Measurements from ENCODE around the gene OSMR. TPM values are rescaled to one million over a fixed set of nuclear protein-coding genes. Genes with fewer than 3 reads are reported as not detected.

OSMR gene
- total RNA-seq, 4 donors from 2014 or later, result 6.3 to 16.5 (median 11.7) TPM

DNA sequence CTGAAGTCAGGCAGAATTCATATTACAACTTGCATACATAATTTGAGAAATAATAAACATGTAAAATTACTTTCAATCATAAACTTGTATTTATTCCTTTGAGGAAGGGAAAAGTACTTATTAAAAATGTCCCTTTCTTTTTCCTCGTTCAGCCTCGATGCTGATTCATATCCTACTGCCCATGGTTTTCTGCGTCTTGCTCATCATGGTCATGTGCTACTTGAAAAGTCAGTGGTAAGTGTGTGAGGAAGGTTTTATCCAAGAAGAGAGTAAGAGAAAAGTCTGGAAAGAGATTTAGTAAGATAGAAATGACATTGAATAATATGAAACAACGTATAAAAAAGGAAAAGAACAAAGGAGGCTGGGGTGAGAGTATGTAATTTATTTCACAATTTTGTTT is 85.9 kb downstream of the OSMR start:
- H3K36me3 ChIP-seq, result peaks cover 0 to under 1% (median 0%) of the 10 kb centered on the region in 4 donors
- WGBS, 2 donors (ENCODE audit: low coverage in 1 of 2), result 70 to 77% methylated on average over 4 of the region's 4 CpGs
- no peak overlapping the region for H3K4me3 ChIP-seq
- TF ChIP-seq POLR2A (IDR thresholded peaks at IDR 0.05) (no peak), POLR2AphosphoS5 (IDR thresholded peaks at IDR 0.05) (no peak), EP300 (IDR thresholded peaks at IDR 0.05; ENCODE audit: low read depth) (no peak)
- TF ChIP-seq, protein P1, sequence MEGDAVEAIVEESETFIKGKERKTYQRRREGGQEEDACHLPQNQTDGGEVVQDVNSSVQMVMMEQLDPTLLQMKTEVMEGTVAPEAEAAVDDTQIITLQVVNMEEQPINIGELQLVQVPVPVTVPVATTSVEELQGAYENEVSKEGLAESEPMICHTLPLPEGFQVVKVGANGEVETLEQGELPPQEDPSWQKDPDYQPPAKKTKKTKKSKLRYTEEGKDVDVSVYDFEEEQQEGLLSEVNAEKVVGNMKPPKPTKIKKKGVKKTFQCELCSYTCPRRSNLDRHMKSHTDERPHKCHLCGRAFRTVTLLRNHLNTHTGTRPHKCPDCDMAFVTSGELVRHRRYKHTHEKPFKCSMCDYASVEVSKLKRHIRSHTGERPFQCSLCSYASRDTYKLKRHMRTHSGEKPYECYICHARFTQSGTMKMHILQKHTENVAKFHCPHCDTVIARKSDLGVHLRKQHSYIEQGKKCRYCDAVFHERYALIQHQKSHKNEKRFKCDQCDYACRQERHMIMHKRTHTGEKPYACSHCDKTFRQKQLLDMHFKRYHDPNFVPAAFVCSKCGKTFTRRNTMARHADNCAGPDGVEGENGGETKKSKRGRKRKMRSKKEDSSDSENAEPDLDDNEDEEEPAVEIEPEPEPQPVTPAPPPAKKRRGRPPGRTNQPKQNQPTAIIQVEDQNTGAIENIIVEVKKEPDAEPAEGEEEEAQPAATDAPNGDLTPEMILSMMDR (IDR thresholded peaks at IDR 0.05), result no peak
- no peak for DNase-seq
- in situ Hi-C loops (cut with MboI; ENCODE audit: low pct_ligation_motif_present in 1 of 4, low pct_unique_long_range_greater_than_20kb in 1 of 4, low sequenced_read_pairs in 3 of 4), result no loop called here
- H3K9me3 ChIP-seq, result no peaks in the 10 kb centered on the region
- intact Hi-C loops (cut with DNase I; ENCODE audit: low total_unique reads), result no loop called here
- H3K27ac ChIP-seq, result no peak overlapping the region
- no peaks in the 10 kb centered on the region for H3K27me3 ChIP-seq
- no peaks in the 10 kb centered on the region for H3K4me1 ChIP-seq

DNA sequence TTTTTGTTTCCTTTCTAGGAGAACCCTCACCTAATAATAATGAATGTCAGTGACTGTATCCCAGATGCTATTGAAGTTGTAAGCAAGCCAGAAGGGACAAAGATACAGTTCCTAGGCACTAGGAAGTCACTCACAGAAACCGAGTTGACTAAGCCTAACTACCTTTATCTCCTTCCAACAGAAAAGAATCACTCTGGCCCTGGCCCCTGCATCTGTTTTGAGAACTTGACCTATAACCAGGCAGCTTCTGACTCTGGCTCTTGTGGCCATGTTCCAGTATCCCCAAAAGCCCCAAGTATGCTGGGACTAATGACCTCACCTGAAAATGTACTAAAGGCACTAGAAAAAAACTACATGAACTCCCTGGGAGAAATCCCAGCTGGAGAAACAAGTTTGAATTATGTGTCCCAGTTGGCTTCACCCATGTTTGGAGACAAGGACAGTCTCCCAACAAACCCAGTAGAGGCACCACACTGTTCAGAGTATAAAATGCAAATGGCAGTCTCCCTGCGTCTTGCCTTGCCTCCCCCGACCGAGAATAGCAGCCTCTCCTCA is 87.1 kb downstream of the OSMR start:
- Histone ChIP-seq H3K4me1 (no peaks in the 10 kb centered on the region), H3K27ac (no peak overlapping the region), H3K27me3 (no peaks in the 10 kb centered on the region), H3K36me3 (peaks cover 0 to 10% (median 3%) of the 10 kb centered on the region in 4 donors), H3K4me3 (no peak overlapping the region), H3K9me3 (no peaks in the 10 kb centered on the region)
- intact Hi-C loops (cut with DNase I; ENCODE audit: low total_unique reads), result no loop called here
- 60 to 83% methylated on average over 2 to 4 of the region's 4 CpGs for WGBS, 2 donors (ENCODE audit: low coverage in 1 of 2)
- in situ Hi-C loops (cut with MboI; ENCODE audit: low pct_ligation_motif_present in 1 of 4, low pct_unique_long_range_greater_than_20kb in 1 of 4, low sequenced_read_pairs in 3 of 4), result no loop called here
- TF ChIP-seq POLR2A (IDR thresholded peaks at IDR 0.05) (no peak), EP300 (IDR thresholded peaks at IDR 0.05; ENCODE audit: low read depth) (no peak), POLR2AphosphoS5 (IDR thresholded peaks at IDR 0.05) (no peak)
- TF ChIP-seq, protein P1 (IDR thresholded peaks at IDR 0.05), result no peak
- DNase-seq, result no peak

DNA sequence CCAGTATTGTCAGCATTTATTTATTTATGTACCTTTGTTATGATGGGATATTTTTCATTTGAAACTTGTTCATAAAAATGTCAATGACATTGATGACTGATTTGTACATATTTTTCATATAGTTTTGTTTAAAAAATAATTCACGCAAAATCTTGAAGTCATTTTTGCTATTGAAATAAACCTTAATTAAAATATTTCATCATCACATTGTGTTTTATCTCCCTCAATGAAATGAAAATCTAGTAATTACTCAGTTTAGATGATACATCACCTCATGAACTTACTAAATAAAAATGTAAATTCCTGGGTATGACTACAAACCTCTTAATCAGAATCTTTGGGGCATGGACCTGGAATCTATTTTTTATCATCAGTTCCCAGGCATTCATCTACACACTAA is 89.6 kb downstream of the OSMR start:
- H3K4me1 ChIP-seq, result no peaks in the 10 kb centered on the region
- intact Hi-C loops (cut with DNase I; ENCODE audit: low total_unique reads) (no loop called here), in situ Hi-C loops (cut with MboI; ENCODE audit: low pct_ligation_motif_present in 1 of 4, low pct_unique_long_range_greater_than_20kb in 1 of 4, low sequenced_read_pairs in 3 of 4) (no loop called here)
- H3K9me3 ChIP-seq, result no peaks in the 10 kb centered on the region
- 0 to 63% methylated on average over 1 of the region's 1 CpG for WGBS, 2 donors (ENCODE audit: low coverage in 1 of 2)
- H3K4me3 ChIP-seq, result no peak overlapping the region
- H3K27ac ChIP-seq, result no peak overlapping the region
- DNase-seq, result no peak
- H3K36me3 ChIP-seq, result peaks cover 0 to 23% (median 5%) of the 10 kb centered on the region in 4 donors
- H3K27me3 ChIP-seq, result no peaks in the 10 kb centered on the region
- TF ChIP-seq, protein P1 (IDR thresholded peaks at IDR 0.05), result no peak
- TF ChIP-seq EP300 (IDR thresholded peaks at IDR 0.05; ENCODE audit: low read depth) (no peak), POLR2AphosphoS5 (IDR thresholded peaks at IDR 0.05) (no peak), POLR2A (IDR thresholded peaks at IDR 0.05) (no peak)

DNA sequence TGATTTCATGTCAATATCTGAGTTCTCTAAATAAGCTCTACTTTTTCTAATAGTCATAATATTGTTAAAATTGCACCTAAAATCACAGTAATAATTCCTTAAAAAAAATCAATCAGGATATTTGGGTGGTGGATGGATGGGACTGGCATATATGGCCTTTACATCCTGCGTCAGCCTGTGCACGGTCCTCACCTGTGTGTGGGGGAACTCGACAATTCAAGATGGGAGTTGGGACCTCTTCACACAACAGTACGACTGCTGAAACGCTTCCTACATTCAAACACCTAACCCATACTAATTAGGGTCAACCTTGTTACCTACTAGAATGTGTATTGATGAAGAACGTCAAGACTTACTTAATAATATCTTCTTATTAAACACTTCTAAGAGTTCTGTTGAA is 90.5 kb downstream of the OSMR start:
- Histone ChIP-seq H3K4me3 (no peak overlapping the region), H3K36me3 (peaks cover 0 to 28% (median 5%) of the 10 kb centered on the region in 4 donors), H3K9me3 (no peaks in the 10 kb centered on the region), H3K4me1 (no peaks in the 10 kb centered on the region), H3K27me3 (no peaks in the 10 kb centered on the region), H3K27ac (no peak overlapping the region)
- intact Hi-C loops (cut with DNase I; ENCODE audit: low total_unique reads), result no loop called here
- no peak for TF ChIP-seq EP300 (IDR thresholded peaks at IDR 0.05; ENCODE audit: low read depth)
- no peak for TF ChIP-seq POLR2AphosphoS5 (IDR thresholded peaks at IDR 0.05)
- TF ChIP-seq, protein P1 (IDR thresholded peaks at IDR 0.05), result no peak
- no peak for TF ChIP-seq POLR2A (IDR thresholded peaks at IDR 0.05)
- 93 to 94% methylated on average over 4 to 6 of the region's 6 CpGs for WGBS, 2 donors (ENCODE audit: low coverage in 1 of 2)
- in situ Hi-C loops (cut with MboI; ENCODE audit: low pct_ligation_motif_present in 1 of 4, low pct_unique_long_range_greater_than_20kb in 1 of 4, low sequenced_read_pairs in 3 of 4), result no loop called here
- no peak for DNase-seq

Measured in transverse colon (tissue), 4 donors.